Naive thymus-derived CD4-positive, alpha-beta T cell (primary cell): ENCODE measurements around the gene COL4A1. TPM values are rescaled to one million over a fixed set of nuclear protein-coding genes. Genes with fewer than 3 reads are reported as not detected.
A peak's percentile ranks its signal among the peaks of the same experiment; 100 is the strongest.

Experiments used
- ATAC-seq: fragments of 150-1000 bp; cut with Tn5 transposase; 2 replicates; pipeline ENCODE4 v1.10.0; 2021; ENCODE audit warnings: mild to moderate bottlenecking, moderate library complexity
- CTCF ChIA-PET: fragments of 350-600 bp; sonication (Branson Sonifier 250); formaldehyde crosslinking; loops from one replicate; lab custom pipeline; 2021; ENCODE audit warnings: antibody characterized with exemption; lab: Charles Lee
- POLR2A ChIA-PET: fragments of 350-600 bp; sonication (Branson Sonifier 250); formaldehyde crosslinking; loops from one replicate; lab custom pipeline; 2021; ENCODE audit warnings: antibody characterized with exemption, inconsistent platforms; lab: Charles Lee
- DNase-seq, 9 donors: peaks; one replicate each; pipeline versions ENCODE4 v3.0.0 to v3.0.0-alpha.2; 2020 to 2022; ENCODE audit warnings: mixed read lengths in 1 of 9
- H3K27ac ChIP-seq: one replicate; pipeline ENCODE4 v1.7.0; 2013; ENCODE audit warnings: mild to moderate bottlenecking, low read depth, low read length, moderate library complexity
- H3K27me3 ChIP-seq, 2 donors: one replicate each; pipeline ENCODE4 v1.7.0; 2013; ENCODE audit warnings: low read length in 2 of 2, mild to moderate bottlenecking in 2 of 2, moderate library complexity in 2 of 2; ENCODE audit not compliant: control insufficient read depth in 2 of 2, insufficient read depth in 2 of 2
- H3K36me3 ChIP-seq, 3 experiments: 1 replicate in 2 of 3; 2 replicates in 1 of 3; pipeline ENCODE4 v1.7.0; 2013; ENCODE audit warnings: low read length in 3 of 3, mild to moderate bottlenecking in 3 of 3, moderate library complexity in 1 of 3; ENCODE audit not compliant: insufficient read depth in 3 of 3, control insufficient read depth in 2 of 3
- H3K4me1 ChIP-seq, 2 donors: one replicate each; pipeline ENCODE4 v1.7.0; 2013; ENCODE audit warnings: low read length in 2 of 2, mild to moderate bottlenecking in 2 of 2, moderate library complexity in 1 of 2; ENCODE audit not compliant: control insufficient read depth in 2 of 2, insufficient read depth in 2 of 2
- H3K4me3 ChIP-seq: 2 replicates; pipeline ENCODE4 v1.7.0; 2013; ENCODE audit warnings: mild to moderate bottlenecking, low read length
- H3K9me3 ChIP-seq, 3 experiments: 1 replicate in 2 of 3; 2 replicates in 1 of 3; pipeline ENCODE4 v1.7.0; 2013; ENCODE audit warnings: low read length in 3 of 3; ENCODE audit not compliant: control insufficient read depth in 2 of 3
- H3K27ac Mint-ChIP-seq, 9 donors: one replicate each; pipeline ENCODE4 v1.8.0; 2020 to 2022; ENCODE audit warnings: mixed read lengths in 9 of 9, mild to moderate bottlenecking in 8 of 9, moderate library complexity in 5 of 9, inconsistent platforms in 2 of 9
- H3K27me3 Mint-ChIP-seq, 5 donors: one replicate each; pipeline ENCODE4 v1.8.0; 2021 to 2022; ENCODE audit warnings: mixed read lengths in 5 of 5, mild to moderate bottlenecking in 1 of 5
- H3K36me3 Mint-ChIP-seq, 5 donors: one replicate each; pipeline ENCODE4 v1.8.0; 2020 to 2022; ENCODE audit warnings: mixed read lengths in 5 of 5, mild to moderate bottlenecking in 3 of 5, inconsistent platforms in 1 of 5
- H3K4me1 Mint-ChIP-seq, 7 donors: one replicate each; pipeline ENCODE4 v1.8.0; 2020 to 2022; ENCODE audit warnings: mixed read lengths in 7 of 7, mild to moderate bottlenecking in 3 of 7, inconsistent platforms in 1 of 7
- H3K4me3 Mint-ChIP-seq, 10 donors: one replicate each; pipeline ENCODE4 v1.8.0; 2020 to 2022; ENCODE audit warnings: mild to moderate bottlenecking in 10 of 10, mixed read lengths in 10 of 10, moderate library complexity in 6 of 10, inconsistent platforms in 2 of 10
- H3K9me3 Mint-ChIP-seq, 11 donors: one replicate each; pipeline ENCODE4 v1.8.0; 2020 to 2022; ENCODE audit warnings: mixed read lengths in 11 of 11, mild to moderate bottlenecking in 4 of 11, inconsistent platforms in 1 of 11, moderate library complexity in 1 of 11
- intact Hi-C, 2 donors: fragments of 100-400 bp; cut with micrococcal nuclease; formaldehyde crosslinking; loops; one replicate each; pipeline ENCODE4 v1.15.1; 2023
- polyA plus RNA-seq, 2 donors: library from polyadenylated mRNA; unstranded; fragments of 300-500 nt; fragmentation: Illumina TruSeq; gene quantifications; one replicate each; pipeline ENCODE4 v1.2.3, GENCODE V29; 2021
- total RNA-seq, 6 experiments: library from RNA in 5 of 6; stranded (reverse) in 5 of 6; gene quantifications; 1 replicate in 5 of 6; 2 replicates in 1 of 6; pipeline ENCODE4 v1.2.3 and lab custom pipeline; 2021 to 2026

COL4A1 gene
- total and polyA plus RNA-seq, 7 experiments from 2014 or later, result 0.24 TPM; not detected in 6

GRCh38 chr13:110302997-110303396 lies 4.0 kb downstream of the COL4A1 start:
- H3K9me3 Mint-ChIP-seq, result peaks cover 0 to 3% (median 0%) of the 10 kb centered on the region in 11 donors
- CTCF ChIA-PET, result no interaction called here

GRCh38 chr13:110301606-110302553 lies 5.1 kb downstream of the COL4A1 start:
- Mint-ChIP-seq H3K27me3 (peaks cover 63 to 72% (median 69%) of the 10 kb centered on the region in 5 donors), H3K9me3 (peaks cover 0 to 3% (median 0%) of the 10 kb centered on the region in 11 donors), H3K36me3 (no peaks in the 10 kb centered on the region), H3K27ac (no peak overlapping the region), H3K4me1 (peaks cover 0 to 7% (median 5%) of the 10 kb centered on the region in 7 donors), H3K4me3 (no peak overlapping the region)
- DNase-seq, result no peak
- ChIA-PET CTCF (no interaction called here), POLR2A (no interaction called here)
- peaks cover 0 to 3% of the 10 kb centered on the region in 2 donors for H3K27me3 ChIP-seq
- H3K36me3 ChIP-seq, result no peaks in the 10 kb centered on the region
- no peak overlapping the region for H3K27ac ChIP-seq
- intact Hi-C loops, result no loop called here
- no peaks in the 10 kb centered on the region for H3K9me3 ChIP-seq
- no peak overlapping the region for H3K4me3 ChIP-seq
- no peak for ATAC-seq
- no peaks in the 10 kb centered on the region for H3K4me1 ChIP-seq

More at GRCh38 chr13:110302997-110303396, 4.0 kb downstream of the COL4A1 start:
- H3K9me3 ChIP-seq, result no peaks in the 10 kb centered on the region
- peaks cover 1 to 7% (median 6%) of the 10 kb centered on the region in 7 donors for H3K4me1 Mint-ChIP-seq
- ATAC-seq (no peak), DNase-seq (no peak)
- H3K4me3 Mint-ChIP-seq, result no peak overlapping the region
- peaks cover 0 to 3% of the 10 kb centered on the region in 2 donors for H3K27me3 ChIP-seq
- intact Hi-C loops, result no loop called here
- H3K36me3 ChIP-seq, result no peaks in the 10 kb centered on the region
- no peak overlapping the region for H3K27ac Mint-ChIP-seq
- H3K4me1 ChIP-seq, result no peaks in the 10 kb centered on the region
- H3K27me3 Mint-ChIP-seq, result peaks cover 56 to 72% (median 62%) of the 10 kb centered on the region in 5 donors
- H3K36me3 Mint-ChIP-seq, result no peaks in the 10 kb centered on the region
- H3K4me3 ChIP-seq, result no peak overlapping the region
- no peak overlapping the region for H3K27ac ChIP-seq
- POLR2A ChIA-PET, result no interaction called here

GRCh38 chr13:110301083-110301482 lies 5.9 kb downstream of the COL4A1 start:
- H3K27me3 ChIP-seq, result peaks cover 0 to 3% of the 10 kb centered on the region in 2 donors
- CTCF ChIA-PET, result no interaction called here

GRCh38 chr13:110300090-110300815 lies 6.7 kb downstream of the COL4A1 start:
- Histone ChIP-seq H3K36me3 (no peaks in the 10 kb centered on the region), H3K9me3 (no peaks in the 10 kb centered on the region), H3K4me1 (no peaks in the 10 kb centered on the region), H3K27ac (no peak overlapping the region), H3K4me3 (no peak overlapping the region), H3K27me3 (peaks cover 0 to 3% of the 10 kb centered on the region in 2 donors)
- Mint-ChIP-seq H3K36me3 (no peaks in the 10 kb centered on the region), H3K4me1 (peaks cover 0 to 7% (median 0%) of the 10 kb centered on the region in 7 donors), H3K27ac (no peak overlapping the region), H3K9me3 (peaks cover 0 to 3% (median 0%) of the 10 kb centered on the region in 11 donors), H3K4me3 (no peak overlapping the region), H3K27me3 (peaks cover 67 to 79% (median 71%) of the 10 kb centered on the region in 5 donors)
- no peak for ATAC-seq
- CTCF ChIA-PET, result no interaction called here
- DNase-seq, result no peak
- intact Hi-C loops, result no loop called here
- POLR2A ChIA-PET, result no interaction called here

More at GRCh38 chr13:110301083-110301482, 5.9 kb downstream of the COL4A1 start:
- Mint-ChIP-seq H3K9me3 (peaks cover 0 to 3% (median 0%) of the 10 kb centered on the region in 11 donors), H3K36me3 (no peaks in the 10 kb centered on the region), H3K27ac (no peak overlapping the region), H3K27me3 (peaks cover 69 to 79% (median 77%) of the 10 kb centered on the region in 5 donors), H3K4me1 (peaks cover 0 to 7% (median 5%) of the 10 kb centered on the region in 7 donors), H3K4me3 (no peak overlapping the region)
- ATAC-seq (no peak), DNase-seq (no peak)
- Histone ChIP-seq H3K4me1 (no peaks in the 10 kb centered on the region), H3K27ac (no peak overlapping the region), H3K9me3 (no peaks in the 10 kb centered on the region), H3K4me3 (no peak overlapping the region), H3K36me3 (no peaks in the 10 kb centered on the region)
- intact Hi-C loops, result no loop called here
- POLR2A ChIA-PET, result no interaction called here

DNA sequence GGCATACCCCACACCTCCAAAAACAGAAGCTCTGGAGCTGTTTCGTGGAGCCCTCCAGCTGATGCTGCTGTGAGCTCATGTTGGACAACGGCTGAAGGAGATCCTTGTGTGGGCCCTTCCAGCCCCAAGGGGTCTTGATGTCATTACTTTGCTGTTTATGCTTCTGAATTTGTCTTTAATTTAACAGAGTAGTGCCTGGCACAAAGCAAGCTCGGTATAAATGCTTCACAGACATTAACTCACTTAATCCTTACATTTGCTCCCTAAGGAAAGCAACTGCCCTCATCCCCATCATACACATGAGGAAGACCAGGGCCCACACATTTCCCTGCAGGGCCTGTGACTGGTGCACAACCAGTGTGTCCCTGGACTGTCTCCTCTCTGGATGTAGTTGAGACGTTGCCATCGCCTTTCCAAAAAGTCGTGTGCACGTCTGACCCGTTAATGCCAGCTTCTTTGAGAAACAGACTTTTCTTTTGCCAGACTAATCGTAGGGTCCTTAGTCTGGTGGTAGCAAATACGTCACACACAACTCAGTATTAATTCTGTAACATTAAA lies 7.6 kb downstream of the COL4A1 start:
- Histone ChIP-seq H3K4me1 (no peaks in the 10 kb centered on the region), H3K27me3 (peaks cover 0 to 3% of the 10 kb centered on the region in 2 donors), H3K9me3 (no peaks in the 10 kb centered on the region), H3K36me3 (no peaks in the 10 kb centered on the region), H3K4me3 (no peak overlapping the region), H3K27ac (no peak overlapping the region)
- Mint-ChIP-seq H3K36me3 (no peaks in the 10 kb centered on the region), H3K4me3 (no peak overlapping the region), H3K27ac (no peak overlapping the region), H3K9me3 (peaks cover 0 to 3% (median 0%) of the 10 kb centered on the region in 11 donors), H3K27me3 (peaks cover 63 to 74% (median 63%) of the 10 kb centered on the region in 5 donors), H3K4me1 (peaks cover 0 to 7% (median 0%) of the 10 kb centered on the region in 7 donors)
- DNase-seq, result no peak
- no peak for ATAC-seq
- CTCF ChIA-PET, result no interaction called here
- intact Hi-C loops, result no loop called here
- POLR2A ChIA-PET, result no interaction called here

DNA sequence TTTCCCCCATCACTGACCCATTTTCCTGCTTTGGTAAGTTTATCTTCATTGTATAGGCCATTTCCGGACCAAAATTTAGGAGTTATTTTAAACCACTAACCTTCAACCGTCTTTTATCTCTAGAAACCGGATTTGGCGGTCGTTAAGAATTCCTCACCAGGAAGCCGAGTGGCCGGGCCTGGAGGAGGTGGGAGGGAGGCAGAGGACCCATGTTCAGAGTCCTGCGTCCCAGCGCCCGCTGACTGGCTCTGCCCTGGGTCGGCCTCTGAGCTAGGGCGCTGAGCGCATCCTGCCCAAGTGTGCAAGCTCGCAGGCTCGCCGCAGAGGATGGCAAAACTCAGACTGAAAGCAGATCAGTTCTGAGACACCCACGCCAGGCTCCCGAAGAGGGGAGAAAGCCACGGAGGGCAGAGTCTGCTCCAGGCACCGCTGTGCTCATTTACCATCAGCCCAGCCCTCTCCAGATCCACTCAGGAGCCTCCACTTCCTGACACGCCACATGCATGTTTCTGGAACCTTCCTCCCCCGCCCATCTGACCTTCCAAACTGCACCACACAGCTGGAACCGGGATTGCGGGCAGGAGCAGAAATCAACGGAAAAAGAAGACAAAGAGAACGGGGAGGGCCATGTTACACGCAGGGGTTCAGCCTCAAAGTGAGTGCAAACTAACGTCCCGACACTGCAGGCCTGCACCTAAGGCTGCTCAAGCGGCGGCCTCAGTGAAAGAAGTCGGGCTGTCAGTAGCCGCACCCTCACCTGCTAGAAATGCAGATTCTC lies 8.3 kb downstream of the COL4A1 start:
- Histone ChIP-seq H3K4me3 (no peak overlapping the region), H3K4me1 (no peaks in the 10 kb centered on the region), H3K36me3 (no peaks in the 10 kb centered on the region), H3K27me3 (peaks cover 0 to 3% of the 10 kb centered on the region in 2 donors), H3K27ac (no peak overlapping the region), H3K9me3 (no peaks in the 10 kb centered on the region)
- peaks cover 60 to 71% (median 62%) of the 10 kb centered on the region in 5 donors for H3K27me3 Mint-ChIP-seq
- ATAC-seq, result no peak
- DNase-seq, result peak in 1 of 9 donors; percentile 39
- no peaks in the 10 kb centered on the region for H3K36me3 Mint-ChIP-seq
- ChIA-PET CTCF (no interaction called here), POLR2A (no interaction called here)
- intact Hi-C loops, result no loop called here
- H3K9me3 Mint-ChIP-seq, result peaks cover 0 to 3% (median 0%) of the 10 kb centered on the region in 11 donors
- H3K4me1 Mint-ChIP-seq, result peaks cover 0 to 7% (median 0%) of the 10 kb centered on the region in 7 donors
- no peak overlapping the region for H3K27ac Mint-ChIP-seq
- no peak overlapping the region for H3K4me3 Mint-ChIP-seq
